GM19395 (cell line): Measurements from ENCODE around the gene SOST.

ENCODE experiments used
- ATAC-seq: cut with Tn5 transposase; IDR thresholded peaks from one replicate; pipeline ENCODE4 v1.9.1; 2021; ENCODE audit warnings: mild to moderate bottlenecking, moderate library complexity; ENCODE audit not compliant: unreplicated experiment

The SOST gene

DNA sequence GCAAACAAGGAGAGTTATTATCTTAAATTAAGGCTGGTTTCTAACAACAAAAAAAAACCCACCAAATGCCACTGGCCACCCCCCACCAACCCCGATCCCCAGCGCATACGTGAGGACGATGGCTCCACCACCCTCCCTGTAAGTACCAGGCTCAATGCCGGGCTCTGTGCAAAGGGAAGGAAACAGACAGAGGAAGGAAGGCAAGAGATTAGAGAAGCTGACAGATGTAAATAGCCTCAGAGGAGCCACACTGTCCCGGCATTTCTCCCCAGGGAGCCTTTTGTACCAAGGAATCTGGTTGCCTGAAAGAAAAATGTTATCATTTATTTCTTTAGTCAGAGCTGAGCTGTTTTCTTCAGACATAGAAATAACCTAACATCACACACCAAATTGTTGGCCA, 13.1 kb downstream of the SOST start:
- ATAC-seq: no peak

GRCh38 chr17:43741636-43742035, 17.0 kb downstream of the SOST start:
- ATAC-seq: no peak

- no peak for ATAC-seq
Measured at GRCh38 chr17:43740541-43740940, 18.1 kb downstream of the SOST start.

- ATAC-seq: no peak
Measured at GRCh38 chr17:43737722-43738121, 20.9 kb downstream of the SOST start.

GRCh38 chr17:43736389-43736788, 22.2 kb downstream of the SOST start:
- no peak for ATAC-seq

GRCh38 chr17:43734376-43734775, 24.2 kb downstream of the SOST start:
- ATAC-seq: no peak

DNA sequence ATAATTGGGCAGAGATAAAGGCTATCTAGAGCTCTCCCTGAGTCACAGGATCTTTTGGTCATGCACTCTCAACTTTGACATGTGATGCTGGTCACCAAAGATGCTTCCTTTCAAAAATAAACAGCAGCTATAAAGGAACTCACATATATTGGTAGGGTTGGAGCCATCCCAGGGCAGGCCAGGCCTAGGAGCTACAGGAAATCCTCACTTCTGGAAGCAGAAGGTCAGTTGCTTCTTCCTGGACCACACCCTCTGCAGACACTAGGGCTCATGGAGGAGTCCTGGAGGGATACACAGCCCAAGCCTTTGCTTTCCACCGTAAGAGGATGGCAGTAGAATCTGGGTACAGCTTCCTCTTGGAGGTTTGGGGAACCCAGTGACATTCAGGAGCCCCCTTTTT, 24.6 kb downstream of the SOST start:
- ATAC-seq: no peak

- ATAC-seq: no peak
Measured at GRCh38 chr17:43732958-43733357, 25.6 kb downstream of the SOST start.

DNA sequence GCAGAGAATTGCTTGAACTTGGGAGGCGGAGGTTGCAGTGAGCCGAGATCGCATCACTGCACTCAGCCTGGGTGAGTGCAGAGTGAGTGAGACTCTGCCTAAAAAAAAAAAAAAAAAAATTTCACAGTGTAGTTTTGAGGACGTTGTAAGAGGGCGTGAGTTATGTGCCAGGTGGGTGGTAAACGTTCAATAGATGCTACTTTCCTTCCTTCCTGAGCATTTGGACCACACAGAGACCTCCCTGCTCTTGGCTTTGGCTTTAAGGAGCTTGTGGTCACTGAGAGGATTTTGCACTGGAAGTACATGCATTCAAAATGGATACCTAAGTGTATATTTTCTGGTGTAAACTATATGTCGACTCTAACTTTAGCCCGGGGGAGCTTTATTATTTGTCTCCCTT, 30.5 kb downstream of the SOST start:
- ATAC-seq: no peak

- ATAC-seq: no peak
Measured at GRCh38 chr17:43723697-43724359, 34.8 kb downstream of the SOST start.

GRCh38 chr17:43722870-43723665, 35.5 kb downstream of the SOST start:
- ATAC-seq: no peak

- no peak for ATAC-seq
Measured at GRCh38 chr17:43722269-43722619, 36.3 kb downstream of the SOST start.

- ATAC-seq: no peak
Measured at GRCh38 chr17:43721537-43722268, 36.9 kb downstream of the SOST start.

GRCh38 chr17:43720311-43721060, 38.1 kb downstream of the SOST start:
- peak; percentile 77 for ATAC-seq

DNA sequence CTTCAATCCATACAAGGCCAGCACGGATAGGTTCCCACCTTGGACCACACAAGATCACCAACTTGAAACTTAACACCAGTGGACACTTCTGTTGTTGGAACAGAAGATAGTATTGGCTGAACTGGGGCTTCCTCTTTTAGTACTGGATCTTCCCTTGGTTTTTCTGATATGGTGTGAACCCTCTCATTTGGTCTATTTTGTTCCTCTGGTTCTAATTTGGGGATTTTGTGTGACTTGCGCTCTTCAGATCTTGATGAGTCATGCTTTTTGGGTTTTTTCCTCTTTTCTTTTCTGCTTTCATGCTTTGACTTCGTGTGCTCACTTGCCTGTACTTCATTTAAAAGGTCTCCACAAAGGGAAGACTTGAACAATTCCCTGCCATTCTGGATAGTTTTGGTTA, 39.0 kb downstream of the SOST start:
- ATAC-seq: no peak

- no peak for ATAC-seq
Measured at GRCh38 chr17:43718544-43718943, 40.0 kb downstream of the SOST start.

- ATAC-seq: no peak
Measured at GRCh38 chr17:43717913-43718312, 40.7 kb downstream of the SOST start.

DNA sequence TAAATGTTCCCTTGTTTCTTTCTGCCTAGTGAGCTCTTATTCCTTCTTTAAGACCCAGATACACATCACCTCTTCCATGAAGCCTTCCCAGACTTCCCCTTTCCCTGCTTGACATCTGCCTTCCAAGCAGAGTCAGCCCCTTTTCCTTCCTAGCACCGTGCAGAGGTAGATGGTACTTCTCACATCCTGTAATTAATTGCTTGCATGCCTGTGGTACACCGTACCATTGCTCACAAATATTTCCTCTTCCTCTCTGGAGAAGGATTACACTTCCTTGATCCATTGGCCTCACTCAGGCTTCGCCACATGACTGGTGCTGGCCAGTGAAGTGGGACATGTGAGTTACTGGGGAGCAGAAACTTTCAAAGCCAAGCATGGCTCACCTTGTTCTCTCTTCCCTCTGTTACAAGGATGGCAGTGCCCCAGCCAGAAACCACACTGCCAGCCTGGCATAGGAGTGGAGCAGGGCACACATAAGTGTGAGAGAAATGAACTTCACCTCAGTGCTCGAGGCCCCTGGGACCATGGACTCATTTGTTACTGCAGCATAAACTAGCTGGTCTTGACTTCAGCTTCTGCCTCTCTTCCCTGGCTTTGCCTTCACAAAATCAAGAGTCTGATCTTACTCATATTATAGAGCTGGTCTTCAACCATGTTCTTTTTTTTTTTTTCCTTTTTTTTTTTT, 44.0 kb downstream of the SOST start:
- ATAC-seq: no peak

DNA sequence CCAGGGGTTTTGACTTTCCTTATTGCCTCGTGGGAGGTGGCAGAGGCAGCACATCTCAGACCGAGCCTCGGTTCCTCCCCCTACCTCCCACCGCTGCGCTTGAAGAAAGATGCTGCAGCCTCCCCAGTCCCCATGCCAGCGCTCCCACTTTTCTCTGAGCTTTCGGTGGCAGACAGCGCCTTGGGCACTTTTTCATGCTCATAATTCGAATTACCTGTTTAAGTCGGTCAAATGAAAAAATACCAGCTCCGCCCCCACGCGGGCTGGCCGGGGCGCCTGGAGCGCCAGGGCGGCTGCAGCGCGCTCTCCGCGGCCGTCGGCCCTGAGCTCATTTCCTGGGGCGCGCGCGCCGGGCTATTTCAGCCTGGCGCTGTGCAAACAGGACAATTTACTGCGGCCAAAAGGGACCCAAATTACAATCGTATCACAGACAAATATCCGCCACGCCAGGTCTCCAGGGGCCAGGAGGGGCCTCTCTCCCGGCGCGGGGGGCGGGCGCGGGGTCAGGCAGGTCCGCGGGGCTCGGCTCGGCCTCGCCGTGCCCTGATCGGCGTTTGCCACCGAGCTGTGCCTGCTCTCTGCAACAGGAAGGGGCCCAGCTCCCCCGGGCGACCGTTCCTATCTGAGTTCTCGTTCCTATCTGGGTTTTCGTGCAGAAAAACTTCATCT, 45.0 kb downstream of the SOST start:
- ATAC-seq: no peak

GRCh38 chr17:43712397-43712796, 46.2 kb downstream of the SOST start:
- ATAC-seq: no peak
